Measurements from ENCODE around the gene MAFB. TPM values are rescaled to one million over a fixed set of nuclear protein-coding genes. Genes with fewer than 3 reads are reported as not detected.
A peak's percentile ranks its signal among the peaks of the same experiment; 100 is the strongest.

The MAFB gene
- total RNA-seq, 1 donor from 2014 or later: 14.7 TPM

DNA sequence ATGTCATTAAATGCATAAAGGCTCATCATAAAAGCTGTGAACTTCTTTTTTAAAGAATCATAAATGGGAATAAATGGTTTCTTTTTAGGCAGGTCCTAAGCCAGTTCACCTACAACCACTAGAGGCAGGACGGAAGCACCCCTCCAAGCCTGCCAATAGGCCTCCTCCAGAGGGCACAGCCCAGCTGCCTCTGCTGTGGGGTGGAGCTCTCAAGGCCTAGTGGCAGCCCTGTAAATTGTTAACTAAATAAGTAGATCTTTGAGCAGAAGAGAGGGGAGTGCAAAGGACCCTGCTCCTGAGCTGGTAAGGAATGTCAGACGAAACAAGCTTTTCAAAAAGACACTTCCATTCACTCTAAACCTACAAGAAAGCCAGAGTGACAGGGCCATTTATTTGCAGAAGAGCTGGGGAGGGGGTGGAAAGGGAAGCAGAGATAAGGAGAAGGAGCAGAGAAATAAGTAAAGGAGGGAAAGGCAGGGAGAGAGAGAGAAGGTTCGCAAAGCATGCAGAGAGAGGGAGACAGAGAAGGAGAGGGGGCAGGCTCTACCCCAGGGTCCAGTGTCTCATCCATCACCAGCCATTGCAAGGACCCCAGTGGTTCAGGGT is 18.0 kb upstream of the MAFB start:
- intact Hi-C loops (cut with DNase I): no loop called here
- DNase-seq: no peak
- ATAC-seq (ENCODE audit: poor library complexity): no peak

DNA sequence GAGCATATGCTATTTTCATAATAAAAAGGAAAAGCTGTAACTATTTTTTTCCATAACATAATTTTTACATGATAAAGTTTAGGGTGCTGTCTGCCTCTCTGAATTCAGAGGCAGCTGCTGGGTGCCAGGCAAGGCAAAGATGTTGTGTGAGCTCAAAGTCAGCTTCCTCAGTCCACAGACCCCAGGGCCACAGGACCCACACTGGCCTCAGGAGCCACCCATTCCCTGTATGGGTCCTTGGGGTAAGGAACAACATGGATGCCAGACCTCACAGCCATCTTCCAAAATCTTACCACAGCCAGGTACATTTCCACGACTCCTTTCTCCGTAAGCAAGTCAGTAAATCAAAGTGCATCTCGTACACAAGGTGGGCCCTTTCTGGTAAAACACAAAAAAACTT is 16.4 kb upstream of the MAFB start:
- DNase-seq: no peak
- no peak for ATAC-seq (ENCODE audit: poor library complexity)
- intact Hi-C loops (cut with DNase I): no loop called here

DNA sequence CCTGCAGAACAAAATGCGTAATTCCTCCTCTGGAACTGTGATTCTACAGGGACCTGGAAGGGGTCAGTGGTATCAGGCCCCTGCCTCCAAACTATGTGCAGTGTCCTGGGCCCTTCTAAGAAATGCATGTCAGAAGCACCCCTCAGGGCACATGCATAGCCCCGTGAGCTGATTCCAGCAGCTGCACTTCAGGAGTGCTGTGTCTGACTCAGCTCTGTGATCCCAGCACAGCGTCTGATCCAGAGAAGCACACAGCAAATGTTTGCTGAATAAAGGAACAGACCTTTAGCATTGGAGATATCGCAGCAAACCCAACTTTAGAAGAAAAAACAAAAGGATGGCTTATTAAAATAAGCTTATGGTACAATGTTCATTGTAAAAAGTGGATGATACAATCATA is 15.8 kb upstream of the MAFB start:
- intact Hi-C loops (cut with DNase I): no loop called here
- ATAC-seq (ENCODE audit: poor library complexity) (no peak), DNase-seq (no peak)

DNA sequence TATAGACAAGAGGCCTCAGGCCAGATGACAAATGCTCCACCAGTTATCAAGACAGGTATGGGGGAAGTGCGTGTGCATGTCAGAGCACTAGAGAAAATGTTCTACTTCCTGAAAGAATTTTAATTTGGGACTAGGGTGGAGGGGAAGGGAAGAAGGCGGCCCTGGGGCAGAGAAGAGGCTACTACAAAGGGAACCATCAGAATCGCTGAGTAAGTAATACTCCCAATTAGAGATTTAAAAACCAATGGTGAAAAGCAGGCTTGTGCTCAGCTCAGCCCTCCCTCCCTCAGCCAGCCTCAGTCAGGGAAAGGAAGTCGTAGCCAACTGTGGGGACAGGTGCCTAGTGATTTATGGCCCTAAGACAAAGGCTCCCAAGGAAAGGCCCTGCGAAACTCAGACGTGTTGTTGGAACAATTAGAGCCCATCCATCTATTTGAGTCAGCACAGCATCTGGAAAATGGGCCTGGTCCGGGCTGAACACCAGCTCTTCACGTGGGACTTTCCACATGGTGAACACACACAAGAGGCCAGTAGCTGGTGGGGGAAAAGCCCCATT is 15.0 kb upstream of the MAFB start:
- ATAC-seq (ENCODE audit: poor library complexity): peak; percentile 38
- intact Hi-C loops (cut with DNase I): no loop called here

DNA sequence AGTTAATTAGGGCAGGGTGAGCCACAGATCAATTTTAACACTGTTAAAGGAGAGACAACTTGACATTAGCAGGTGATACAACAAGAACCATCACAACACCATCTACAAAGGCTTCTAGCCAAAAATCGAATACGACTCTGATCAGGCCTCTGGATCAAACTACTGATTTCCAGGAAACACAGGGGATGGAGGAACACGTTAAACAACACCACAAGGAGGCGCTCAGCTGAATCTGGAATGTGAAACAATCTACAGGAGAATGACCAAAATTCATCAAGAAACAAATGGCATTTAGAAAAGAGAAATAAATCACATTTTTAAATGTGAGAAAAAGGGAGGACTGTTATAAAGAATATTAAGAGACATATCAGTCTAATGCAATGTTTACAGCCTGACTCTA is 13.5 kb upstream of the MAFB start:
- no peak for ATAC-seq (ENCODE audit: poor library complexity)
- intact Hi-C loops (cut with DNase I): no loop called here
- DNase-seq: no peak

More for the DNA sequence above, 15.0 kb upstream of the MAFB start:
- peak; percentile 47 for DNase-seq

DNA sequence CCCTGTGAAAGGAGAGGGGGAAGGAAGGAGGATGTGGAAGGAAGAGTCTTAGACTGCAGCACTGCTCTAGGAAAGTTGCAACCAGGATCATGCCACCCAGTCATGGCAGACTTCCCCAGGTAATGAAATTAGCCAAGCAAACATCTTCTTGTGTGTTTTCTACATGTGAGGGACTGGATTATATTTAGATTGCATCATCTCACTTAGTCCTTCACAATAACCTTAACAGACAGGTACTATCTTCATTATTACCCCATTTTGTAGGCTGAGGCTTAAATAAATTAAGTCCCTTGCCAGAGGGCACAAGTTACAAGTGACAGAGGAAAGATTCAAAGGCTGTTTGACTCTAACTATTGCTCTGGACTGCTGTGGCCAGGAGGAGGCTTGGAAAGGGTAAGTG is 9.7 kb upstream of the MAFB start:
- intact Hi-C loops (cut with DNase I): loop anchor here (10.0 kb wide), 1 partner anchor 544 kb away; no protein-coding TSS in a partner anchor

DNA sequence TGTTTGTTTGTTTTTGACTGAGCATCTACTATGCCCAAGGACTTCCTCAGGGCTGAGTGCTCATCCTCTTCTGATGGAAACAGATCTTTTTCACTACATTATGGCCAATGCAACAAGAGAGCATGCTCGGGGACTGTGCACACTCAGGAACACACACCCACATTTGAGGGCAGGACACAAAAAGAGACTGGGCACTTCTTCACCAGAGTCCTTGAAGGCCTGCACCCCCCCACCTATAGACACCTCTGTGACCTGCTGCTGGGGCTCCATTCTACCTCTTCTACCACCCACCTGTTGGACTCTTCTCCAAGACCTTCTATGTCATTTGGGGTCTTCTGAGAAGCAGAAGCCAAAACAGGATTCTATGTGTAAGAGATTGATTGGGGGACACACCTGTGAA is 9.2 kb upstream of the MAFB start:
- no peak for DNase-seq
- no peak for ATAC-seq (ENCODE audit: poor library complexity)
- intact Hi-C loops (cut with DNase I): loop anchor here (10.0 kb wide), 1 partner anchor 543 kb away; no protein-coding TSS in a partner anchor

More for the DNA sequence above, 9.7 kb upstream of the MAFB start:
- DNase-seq (no peak), ATAC-seq (ENCODE audit: poor library complexity) (no peak)

DNA sequence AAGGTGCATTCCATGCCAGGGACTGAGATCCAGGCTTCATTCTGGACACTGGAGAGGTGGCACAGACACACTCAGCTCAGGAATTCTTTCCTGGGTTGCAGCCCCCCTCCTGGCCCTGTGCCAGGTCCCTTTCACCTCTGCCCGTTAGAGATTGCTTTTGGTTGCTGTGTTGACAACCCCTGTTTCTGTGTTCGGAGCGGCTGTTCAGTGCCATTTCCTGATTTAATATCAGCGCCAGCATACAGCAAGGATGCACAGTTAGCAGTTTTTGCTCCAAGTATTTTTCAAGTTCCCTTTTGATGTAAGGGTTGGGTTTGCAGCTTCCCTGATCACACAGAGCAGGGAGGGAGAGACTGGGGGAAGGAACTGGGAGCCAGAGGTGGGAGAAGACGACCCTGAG is 8.5 kb upstream of the MAFB start:
- intact Hi-C loops (cut with DNase I): loop anchor here (10.0 kb wide), 1 partner anchor 543 kb away; no protein-coding TSS in a partner anchor
- ATAC-seq (ENCODE audit: poor library complexity) (peak; percentile 38), DNase-seq (no peak)

DNA sequence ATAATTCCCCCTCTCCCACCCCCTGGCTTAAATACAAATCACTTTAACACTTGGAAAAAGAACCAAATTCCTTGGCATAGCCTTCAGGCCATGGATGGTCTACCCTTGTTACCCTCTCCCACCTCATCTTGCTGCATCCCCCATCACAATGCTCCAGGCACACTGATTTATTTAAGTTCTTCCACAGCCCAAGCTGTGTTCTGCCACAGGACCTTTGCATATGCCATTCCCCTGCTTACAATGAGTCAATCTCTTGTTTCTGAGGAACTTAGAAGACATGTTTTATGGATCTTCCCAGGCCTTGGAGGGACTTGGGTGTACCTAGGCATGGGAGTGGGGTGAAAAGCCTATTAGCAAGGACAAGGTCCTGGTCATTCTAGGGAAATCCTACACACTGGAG is 6.2 kb upstream of the MAFB start:
- DNase-seq: no peak
- intact Hi-C loops (cut with DNase I): loop anchor here (10.0 kb wide), 1 partner anchor 540 kb away; no protein-coding TSS in a partner anchor
- ATAC-seq (ENCODE audit: poor library complexity): no peak

DNA sequence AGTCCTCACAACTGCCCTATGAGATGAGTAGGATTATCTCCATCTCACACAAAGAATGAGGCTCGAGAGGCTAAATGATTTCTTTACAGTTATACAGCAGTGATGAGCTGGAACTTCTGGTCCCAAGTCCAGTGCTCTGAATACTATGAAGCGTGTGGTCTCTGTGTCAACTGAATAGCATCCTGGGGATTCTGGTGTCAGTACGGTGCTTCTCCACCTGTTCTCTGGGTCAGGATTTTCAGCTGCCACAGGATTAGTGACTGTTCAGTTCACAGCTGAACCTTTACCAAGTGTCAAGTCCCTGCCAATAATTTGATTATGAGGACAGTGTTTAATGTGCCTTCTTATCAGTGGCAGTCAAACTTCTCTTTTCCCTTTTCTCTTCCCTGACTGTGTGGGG is 5.2 kb upstream of the MAFB start:
- DNase-seq (no peak), ATAC-seq (ENCODE audit: poor library complexity) (no peak)
- intact Hi-C loops (cut with DNase I): loop anchor here (5.0 to 10.0 kb wide), 2 partner anchors 437 to 539 kb away; no protein-coding TSS in a partner anchor

DNA sequence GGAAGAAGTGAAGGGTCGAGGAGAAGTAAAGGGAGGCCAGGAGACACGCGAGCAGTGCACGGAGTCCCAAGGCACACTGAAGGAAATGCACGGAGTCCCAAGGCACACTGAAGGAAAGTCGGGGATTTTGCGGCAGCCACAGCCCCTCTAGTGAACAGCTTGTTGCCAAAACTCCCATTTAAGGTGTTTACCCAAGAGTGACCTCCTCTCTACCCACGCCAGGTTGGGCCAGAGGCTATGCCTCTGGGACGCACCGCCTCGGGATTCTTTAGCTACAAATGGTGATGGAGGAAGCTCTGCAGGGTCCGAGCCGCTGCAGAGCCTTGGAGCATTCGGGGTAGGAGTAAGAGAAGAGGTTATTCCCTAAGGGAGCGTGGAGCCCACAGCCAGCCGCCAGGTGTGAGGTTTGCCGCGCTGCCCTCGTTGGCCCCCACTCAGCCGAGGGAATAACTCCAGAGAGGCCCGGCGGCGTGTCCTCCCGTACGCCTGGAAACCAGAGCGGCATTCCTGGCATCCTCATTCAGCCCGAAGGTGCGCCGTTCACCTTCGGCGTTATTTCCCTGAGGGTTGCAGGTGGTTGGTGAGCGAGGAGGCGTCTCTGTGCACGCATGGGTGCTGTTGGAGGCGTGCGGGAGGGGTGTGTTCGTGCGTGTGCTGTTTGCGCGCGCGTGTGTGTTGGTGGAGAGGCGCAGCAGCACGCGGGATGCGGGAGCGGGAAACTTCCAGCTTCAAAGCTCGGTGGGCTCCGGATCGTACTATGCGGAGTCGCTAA is 3.4 kb upstream of the MAFB start:
- ATAC-seq (ENCODE audit: poor library complexity): no peak
- no peak for DNase-seq
- intact Hi-C loops (cut with DNase I): loop anchor here (5.0 to 10.0 kb wide), 2 partner anchors 435 to 538 kb away; no protein-coding TSS in a partner anchor

DNA sequence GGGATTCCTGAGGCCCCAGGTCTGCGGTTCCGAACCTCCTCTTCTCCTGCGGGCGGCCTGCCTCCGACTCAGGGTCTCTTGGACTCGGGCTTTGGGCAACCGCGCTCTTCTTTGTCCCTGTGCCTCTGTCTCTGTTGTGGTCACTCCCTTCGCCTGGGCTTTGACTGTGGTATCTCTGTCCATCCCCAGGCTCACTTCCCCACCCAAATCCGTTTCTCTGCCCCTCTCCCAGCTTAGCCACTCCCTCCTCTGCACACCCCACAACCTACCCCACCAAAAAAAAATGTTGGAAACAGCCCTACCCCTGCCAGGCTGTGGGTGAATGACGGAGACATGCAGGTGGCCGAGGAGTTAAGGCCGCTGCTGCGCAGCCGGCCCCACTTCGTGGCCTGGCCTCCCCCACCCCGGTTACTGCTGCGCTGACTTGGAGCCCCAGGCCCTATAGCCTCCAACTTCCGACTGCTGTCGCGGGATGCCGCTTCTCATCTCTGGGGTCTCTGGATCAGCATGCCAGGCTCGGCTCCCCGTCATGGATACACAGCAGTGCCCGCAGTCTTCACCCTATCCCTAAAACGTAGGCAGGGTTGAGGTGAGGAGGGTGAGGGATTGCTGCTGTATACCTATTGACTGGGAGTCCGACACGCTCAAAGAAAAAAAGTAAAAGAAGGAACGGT is 2.7 kb upstream of the MAFB start:
- DNase-seq: no peak
- intact Hi-C loops (cut with DNase I): loop anchor here (5.0 to 10.0 kb wide), 2 partner anchors 434 to 537 kb away; no protein-coding TSS in a partner anchor
- ATAC-seq (ENCODE audit: poor library complexity): no peak

DNA sequence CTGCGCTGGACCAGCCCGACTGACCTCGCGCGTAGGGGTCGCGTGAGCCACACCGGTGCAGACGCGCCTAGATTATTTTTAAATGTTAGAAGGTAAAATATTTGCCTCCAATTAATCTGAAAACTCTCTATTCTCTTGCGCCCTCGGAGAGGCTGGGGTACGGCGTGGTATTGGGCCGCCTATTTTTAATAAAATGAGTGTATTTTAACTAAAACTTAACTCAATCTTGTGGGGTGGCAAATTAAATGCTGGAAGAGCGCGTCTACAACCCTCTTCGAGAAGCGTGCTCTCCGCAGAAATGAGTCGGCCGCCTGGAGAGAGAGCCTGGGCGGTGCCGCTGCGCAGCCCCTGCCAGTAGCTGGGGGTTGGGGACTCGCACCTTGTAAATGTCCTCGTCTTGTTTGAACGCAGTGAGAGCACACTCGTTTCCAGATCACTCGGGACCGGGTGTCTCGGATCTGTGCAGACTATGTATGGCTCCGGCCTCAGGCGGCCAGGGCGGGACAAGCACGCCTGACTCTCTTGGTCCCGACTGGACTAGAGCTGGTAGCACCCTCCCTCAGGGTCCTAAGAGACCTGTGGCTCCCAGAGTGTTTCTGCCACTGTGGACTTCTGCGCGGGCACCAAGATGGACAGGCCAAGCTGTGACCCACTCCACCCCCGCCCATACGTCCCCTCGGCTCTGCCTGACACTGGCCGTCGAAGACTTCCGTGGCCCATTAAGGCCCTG is 2.0 kb upstream of the MAFB start:
- DNase-seq (no peak), ATAC-seq (ENCODE audit: poor library complexity) (no peak)
- intact Hi-C loops (cut with DNase I): loop anchor here (5.0 to 10.0 kb wide), 2 partner anchors 434 to 536 kb away; no protein-coding TSS in a partner anchor

DNA sequence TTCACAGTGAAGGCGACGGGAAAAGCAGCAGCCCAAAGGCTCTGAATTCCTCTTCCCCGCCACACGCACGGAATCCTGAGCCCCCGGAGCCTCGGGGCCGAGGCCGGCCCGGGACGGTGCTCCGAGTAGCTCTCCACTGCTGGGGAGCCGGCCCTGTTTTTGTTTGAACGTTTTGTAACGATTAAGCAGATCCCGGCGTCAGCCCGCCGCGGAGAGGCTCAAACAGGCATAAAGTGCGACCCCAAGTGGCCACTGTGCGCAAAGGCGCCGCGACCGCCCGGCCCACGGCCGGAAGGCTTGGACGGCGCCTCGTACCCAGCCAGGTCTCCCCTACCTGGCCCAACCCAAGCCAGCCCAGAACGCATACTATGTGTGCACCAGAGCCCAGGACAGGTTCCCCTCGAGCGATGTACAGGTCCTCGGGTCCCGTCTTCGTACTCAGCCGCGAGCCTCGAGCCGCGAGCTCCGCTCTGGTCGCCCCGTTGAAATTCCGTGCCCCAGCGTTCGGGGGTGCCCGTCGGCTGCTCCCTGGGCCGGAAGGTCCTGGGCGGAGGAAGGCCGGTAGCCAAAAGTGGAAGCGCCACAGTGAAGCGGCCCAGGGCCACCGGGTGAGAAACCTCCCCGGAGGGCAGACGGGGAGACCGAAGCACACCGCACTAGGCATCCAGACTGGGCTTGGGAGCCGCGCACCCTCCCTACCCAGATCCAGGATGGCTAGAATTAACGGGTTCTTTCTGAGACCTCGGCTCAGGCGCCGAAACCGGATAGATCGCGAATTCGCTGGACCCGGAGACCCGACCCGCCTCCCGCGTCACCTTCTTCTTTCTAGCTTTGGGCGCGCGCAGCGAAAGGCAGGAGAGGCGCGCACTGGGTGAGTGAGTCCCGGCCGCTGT is 1.2 kb upstream of the MAFB start:
- ATAC-seq (ENCODE audit: poor library complexity): peak; percentile 64
- peak; percentile 96 for DNase-seq
- intact Hi-C loops (cut with DNase I): loop anchor here (5.0 to 10.0 kb wide), 4 partner anchors 405 to 805 kb away; no protein-coding TSS in a partner anchor

DNA sequence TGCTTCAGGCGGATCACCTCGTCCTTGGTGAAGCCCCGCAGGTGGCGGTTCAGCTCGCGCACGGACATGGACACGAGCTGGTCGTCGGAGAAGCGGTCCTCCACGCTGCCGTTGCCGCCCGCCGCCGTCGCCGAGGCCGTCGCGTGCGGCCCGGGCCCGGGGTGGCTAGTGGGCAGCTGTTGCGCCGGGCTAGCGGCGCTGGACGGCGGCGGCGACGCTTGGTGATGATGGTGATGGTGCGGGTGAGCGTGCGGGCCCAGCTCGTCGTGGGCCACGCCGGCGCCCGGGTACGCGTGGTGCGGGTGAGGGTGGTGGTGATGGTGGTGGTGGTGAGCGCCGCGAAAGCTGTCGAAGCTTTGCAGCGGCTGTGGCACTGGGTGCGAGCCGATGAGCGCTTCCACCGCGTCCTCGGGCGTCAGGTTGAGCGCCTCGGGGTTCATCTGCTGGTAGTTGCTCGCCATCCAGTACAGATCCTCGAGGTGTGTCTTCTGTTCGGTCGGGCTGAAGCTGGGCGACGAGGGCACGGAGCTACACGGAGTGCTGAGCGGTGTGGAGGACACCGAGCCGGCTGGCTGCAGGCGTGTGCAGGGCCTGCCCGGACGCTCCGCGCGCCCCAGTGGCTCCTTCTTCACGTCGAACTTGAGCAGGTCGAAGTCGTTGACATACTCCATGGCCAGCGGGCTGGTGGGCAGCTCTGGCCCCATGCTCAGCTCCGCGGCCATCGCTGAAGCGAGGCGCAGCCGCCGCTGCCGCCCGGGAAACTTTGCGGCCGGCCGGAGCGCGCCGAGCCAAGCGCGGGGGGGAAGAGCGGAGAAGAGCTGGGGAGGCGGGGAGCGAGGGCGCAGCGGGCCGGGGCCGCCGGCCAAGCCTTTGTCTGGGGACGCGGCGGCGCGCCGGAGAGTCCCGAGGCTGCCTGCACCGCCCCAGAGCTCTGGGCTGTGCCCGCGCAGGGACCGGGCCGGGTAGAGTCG is 622 bp downstream of the MAFB start:
- intact Hi-C loops (cut with DNase I): loop anchor here (10.0 kb wide), 2 partner anchors 404 to 804 kb away; no protein-coding TSS in a partner anchor
- ATAC-seq (ENCODE audit: poor library complexity) (peak; percentile 36), DNase-seq (peak; percentile 53)
